H1 (cell line): Measurements from ENCODE around the gene SLC66A1. TPM values are rescaled to one million over a fixed set of nuclear protein-coding genes. Genes with fewer than 3 reads are reported as not detected.

Experiments
- CTCF ChIA-PET: fragments of 300-600 bp; sonication (Branson Sonifier 250); formaldehyde crosslinking; loops from one replicate; lab custom pipeline; 2021; ENCODE audit not compliant: partially characterized antibody; lab: Charles Lee
- POLR2A ChIA-PET: fragments of 300-600 bp; sonication (Branson Sonifier 250); formaldehyde crosslinking; loops from one replicate; lab custom pipeline; 2021; ENCODE audit warnings: inconsistent platforms; ENCODE audit not compliant: partially characterized antibody; lab: Charles Lee
- DNase-seq, 2 experiments: peaks; one replicate each; pipeline versions ENCODE4 v3.0.0 to v3.0.0-alpha.2; 2010 to 2022; ENCODE audit warnings: low spot score in 2 of 2, low read depth in 1 of 2, mixed read lengths in 1 of 2
- FAIRE-seq: peaks from 2 replicates; lab custom pipeline; 2011; peaks lifted over from hg19 to GRCh38; lab: Jason Lieb, UNC
- H2AFZ ChIP-seq: 2 replicates; pipeline ENCODE4 v1.8.1; 2012; ENCODE audit warnings: low read length, inconsistent platforms
- H2AK5ac ChIP-seq: 2 replicates; pipeline ENCODE4 v1.6.1; 2013; ENCODE audit warnings: low read depth, low read length
- H2BK120ac ChIP-seq: replicated peaks from 2 replicates; pipeline ENCODE3; 2013; ENCODE audit warnings: low read depth, low read length, inconsistent platforms
- H2BK12ac ChIP-seq: 2 replicates; pipeline ENCODE4 v1.6.1; 2013; ENCODE audit warnings: low read depth, low read length
- H2BK15ac ChIP-seq: 2 replicates; pipeline ENCODE4 v1.6.1; 2013; ENCODE audit warnings: low read length
- H2BK20ac ChIP-seq: 2 replicates; pipeline ENCODE4 v1.6.1; 2013; ENCODE audit warnings: low read length
- H2BK5ac ChIP-seq: 2 replicates; pipeline ENCODE4 v1.6.1; 2013; ENCODE audit warnings: low read depth, low read length
- H3K14ac ChIP-seq: 2 replicates; pipeline ENCODE4 v1.6.1; 2013; ENCODE audit warnings: inconsistent platforms; ENCODE audit not compliant: insufficient read length
- H3K18ac ChIP-seq: 2 replicates; pipeline ENCODE4 v1.6.1; 2013; ENCODE audit warnings: low read length; ENCODE audit errors: extremely low read depth
- H3K23ac ChIP-seq: 2 replicates; pipeline ENCODE4 v1.6.1; 2013; ENCODE audit warnings: inconsistent platforms; ENCODE audit not compliant: insufficient read length
- H3K23me2 ChIP-seq: 2 replicates; pipeline ENCODE4 v1.6.1; 2013; ENCODE audit warnings: low read depth, low read length
- H3K27ac ChIP-seq: 2 replicates; pipeline ENCODE4 v1.6.1; 2011; ENCODE audit warnings: low read depth, low read length, inconsistent platforms
- H3K27me3 ChIP-seq, 4 experiments: replicated peaks in 1 of 4; 1 replicate in 1 of 4; 2 replicates in 3 of 4; pipeline versions ENCODE4 v1.6.1 to v1.8.1; 2011 to 2013; ENCODE audit warnings: low read length in 3 of 4, mild to moderate bottlenecking in 3 of 4, inconsistent platforms in 2 of 4, mixed read lengths in 2 of 4, moderate library complexity in 1 of 4; ENCODE audit not compliant: control insufficient read depth in 3 of 4, insufficient read depth in 3 of 4; ENCODE audit errors: extremely low read depth in 1 of 4
- H3K36me3 ChIP-seq, 4 experiments: 2 replicates each; pipeline versions ENCODE4 v1.6.1 to v1.8.1; 2011 to 2013; ENCODE audit warnings: mild to moderate bottlenecking in 4 of 4, low read length in 3 of 4, moderate library complexity in 2 of 4, control low read depth in 1 of 4, inconsistent platforms in 1 of 4; ENCODE audit not compliant: insufficient read depth in 4 of 4, control insufficient read depth in 2 of 4
- H3K4ac ChIP-seq: replicated peaks from 2 replicates; pipeline ENCODE3; 2013; ENCODE audit warnings: low read length, low read depth, mixed read lengths, inconsistent platforms; ENCODE audit not compliant: insufficient read length
- H3K4me1 ChIP-seq, 4 experiments: replicated peaks in 1 of 4; 1 replicate in 1 of 4; 2 replicates in 3 of 4; pipeline versions ENCODE4 v1.6.1 to v1.8.1; 2011 to 2013; ENCODE audit warnings: low read length in 3 of 4, inconsistent platforms in 2 of 4, mixed read lengths in 1 of 4; ENCODE audit not compliant: insufficient read depth in 4 of 4, control insufficient read depth in 3 of 4
- H3K4me2 ChIP-seq, 2 experiments: 2 replicates each; pipeline versions ENCODE4 v1.6.1 to v1.8.1; 2011 to 2013; ENCODE audit warnings: low read depth in 2 of 2, low read length in 2 of 2, control low read depth in 1 of 2, inconsistent platforms in 1 of 2, mild to moderate bottlenecking in 1 of 2; ENCODE audit not compliant: insufficient read depth in 1 of 2
- H3K4me3 ChIP-seq, 4 experiments: fragments of 200-600, 300-600 bp in 1 of 4; sonication (generic), shearing (Covaris generic), sonication (Bioruptor Twin) in 1 of 4; 2 replicates each; pipeline versions ENCODE4 v1.5.1 to v1.8.1; 2011 to 2016; ENCODE audit warnings: low read length in 4 of 4, low read depth in 3 of 4, control low read depth in 2 of 4, inconsistent platforms in 2 of 4, mild to moderate bottlenecking in 2 of 4, mixed read lengths in 1 of 4, moderate library complexity in 1 of 4; ENCODE audit not compliant: insufficient read depth in 2 of 4; ENCODE audit errors: extremely low read depth in 1 of 4
- H3K56ac ChIP-seq: replicated peaks from 2 replicates; pipeline ENCODE3; 2013; ENCODE audit warnings: low read depth, mild to moderate bottlenecking, mixed read lengths, low read length, inconsistent platforms; ENCODE audit not compliant: insufficient read length
- H3K79me1 ChIP-seq: 2 replicates; pipeline ENCODE4 v1.6.1; 2013; ENCODE audit warnings: low read depth, low read length, control low read depth
- H3K79me2 ChIP-seq, 2 experiments: 2 replicates each; pipeline versions ENCODE4 v1.6.1 to v1.8.1; 2012 to 2013; ENCODE audit warnings: low read length in 2 of 2, mild to moderate bottlenecking in 2 of 2, inconsistent platforms in 1 of 2; ENCODE audit not compliant: insufficient read depth in 2 of 2, control insufficient read depth in 1 of 2
- H3K9ac ChIP-seq, 4 experiments: replicated peaks in 1 of 4; 1 replicate in 1 of 4; 2 replicates in 3 of 4; pipeline versions ENCODE4 v1.6.1 to v1.8.1; 2011 to 2013; ENCODE audit warnings: low read depth in 3 of 4, low read length in 3 of 4, control low read depth in 2 of 4, mild to moderate bottlenecking in 2 of 4, moderate library complexity in 2 of 4, inconsistent platforms in 1 of 4; ENCODE audit errors: extremely low read depth in 1 of 4
- H3K9me3 ChIP-seq, 2 experiments: 2 replicates each; pipeline versions ENCODE4 v1.6.1 to v1.8.1; 2012 to 2013; ENCODE audit warnings: mild to moderate bottlenecking in 2 of 2, moderate library complexity in 2 of 2, control low read depth in 1 of 2, inconsistent platforms in 1 of 2, low read depth in 1 of 2, low read length in 1 of 2, mixed read lengths in 1 of 2; ENCODE audit not compliant: insufficient read depth in 2 of 2
- H4K20me1 ChIP-seq, 2 experiments: replicated peaks in 1 of 2; 2 replicates each; pipeline versions ENCODE3 to v1.8.1; 2011 to 2013; ENCODE audit warnings: inconsistent platforms in 2 of 2, low read length in 2 of 2, mild to moderate bottlenecking in 1 of 2; ENCODE audit not compliant: insufficient read depth in 2 of 2, control insufficient read depth in 1 of 2
- H4K5ac ChIP-seq: 2 replicates; pipeline ENCODE4 v1.6.1; 2013; ENCODE audit warnings: low read length, low read depth, mixed read lengths, inconsistent platforms; ENCODE audit not compliant: insufficient read length
- H4K8ac ChIP-seq: 2 replicates; pipeline ENCODE4 v1.8.0; 2013; ENCODE audit warnings: mild to moderate bottlenecking, moderate library complexity, low read length, inconsistent platforms; ENCODE audit not compliant: insufficient read depth; ENCODE audit errors: extremely low read depth
- H4K91ac ChIP-seq: replicated peaks from 2 replicates; pipeline ENCODE3; 2013; ENCODE audit warnings: low read length, mixed read lengths, inconsistent platforms; ENCODE audit not compliant: insufficient read length
- BACH1 ChIP-seq: IDR thresholded peaks from 2 replicates; pipeline ENCODE4 v1.6.1; 2012; ENCODE audit warnings: low read length, improper control_type of control experiment
- BRCA1 ChIP-seq: IDR thresholded peaks from 2 replicates; pipeline ENCODE4 v1.6.1; 2012; ENCODE audit warnings: low read depth, low read length, improper control_type of control experiment
- CHD1 ChIP-seq: IDR thresholded peaks from 2 replicates; pipeline ENCODE4 v1.6.1; 2012; ENCODE audit warnings: low read depth, low read length, improper control_type of control experiment
- CREB1 ChIP-seq: IDR thresholded peaks from 2 replicates; pipeline ENCODE4 v1.6.1; 2012; ENCODE audit warnings: inconsistent platforms
- CTBP2 ChIP-seq: IDR thresholded peaks from 2 replicates; pipeline ENCODE4 v1.7.0; 2011; ENCODE audit warnings: borderline replicate concordance, mild to moderate bottlenecking, moderate library complexity, mixed read lengths, low read length; ENCODE audit not compliant: insufficient read depth, insufficient read length
- FOSL1 ChIP-seq: IDR thresholded peaks from 2 replicates; pipeline ENCODE4 v1.6.1; 2011; ENCODE audit warnings: mild to moderate bottlenecking, low read depth, low read length, moderate library complexity; ENCODE audit not compliant: insufficient read depth
- GABPA ChIP-seq: IDR thresholded peaks from 2 replicates; pipeline ENCODE4 v1.6.1; 2011; ENCODE audit warnings: mild to moderate bottlenecking, low read length, moderate library complexity, borderline replicate concordance; ENCODE audit not compliant: insufficient read depth
- GTF2F1 ChIP-seq: IDR thresholded peaks from 2 replicates; pipeline ENCODE4 v1.6.1; 2012; ENCODE audit warnings: low read depth, low read length, improper control_type of control experiment, borderline replicate concordance
- KDM4A ChIP-seq: IDR thresholded peaks from one replicate; pipeline ENCODE4 v1.7.1; 2012; ENCODE audit warnings: low read depth, mild to moderate bottlenecking, moderate library complexity, low read length, inconsistent platforms; ENCODE audit not compliant: severe bottlenecking
- RXRA ChIP-seq: IDR thresholded peaks from 2 replicates; pipeline ENCODE4 v1.6.1; 2011; ENCODE audit warnings: low read depth, mild to moderate bottlenecking, low read length, moderate library complexity; ENCODE audit not compliant: insufficient read depth
- SIX5 ChIP-seq: IDR thresholded peaks from 2 replicates; pipeline ENCODE4 v1.6.1; 2011; ENCODE audit warnings: mild to moderate bottlenecking, low read depth, low read length
- TAF1 ChIP-seq: IDR thresholded peaks from 2 replicates; pipeline ENCODE4 v1.6.1; 2011; ENCODE audit warnings: mild to moderate bottlenecking, low read depth, low read length
- TBP ChIP-seq: IDR thresholded peaks from 2 replicates; pipeline ENCODE4 v1.6.1; 2011; ENCODE audit warnings: low read depth, low read length, improper control_type of control experiment
- WGBS, 2 experiments: shearing (Covaris generic) in 1 of 2; methylation state at CpG; one replicate each; pipeline versions ENCODE4 v1.1.6 to v1.1.7; 2013 to 2015; ENCODE audit warnings: low lambda C conversion rate in 2 of 2, mixed read lengths in 2 of 2, inconsistent platforms in 1 of 2, low coverage in 1 of 2, missing lambda C conversion rate in 1 of 2; ENCODE audit not compliant: insufficient replicate concordance in 2 of 2, insufficient coverage in 1 of 2, insufficient read length in 1 of 2; ENCODE audit errors: extremely low coverage in 1 of 2, missing lambda C conversion rate in 1 of 2; 5-methylcytosine and 5-hydroxymethylcytosine counted together
- polyA plus RNA-seq, 7 experiments: library from polyadenylated mRNA; depleted of rRNA in 3 of 7; stranded (reverse) in 5 of 7; unstranded in 2 of 7; fragments of >200 nt in 5 of 7; fragments of 200-250 nt in 2 of 7; gene quantifications; 1 replicate in 5 of 7; 2 replicates in 1 of 7; 4 replicates in 1 of 7; pipeline versions ENCODE4 v1.2.1 to v1.2.3, GENCODE V29; 2011 to 2013; ENCODE audit warnings: missing spikeins in 2 of 7, mixed read lengths in 2 of 7
- total RNA-seq: library from RNA; stranded (reverse); fragmentation: NEBNext Ultra II Directional; extraction: Animal tissue kit (Norgen Biotek cat#: 25700); gene quantifications from 2 replicates; pipeline ENCODE4 v1.2.1, GENCODE V29; 2021

The SLC66A1 gene
- total and polyA plus RNA-seq, 2 of the 8 experiments (the other 6 are each of a cell fraction or from before 2014, with no cell fraction given), result 16.8 to 27.9 TPM

DNA sequence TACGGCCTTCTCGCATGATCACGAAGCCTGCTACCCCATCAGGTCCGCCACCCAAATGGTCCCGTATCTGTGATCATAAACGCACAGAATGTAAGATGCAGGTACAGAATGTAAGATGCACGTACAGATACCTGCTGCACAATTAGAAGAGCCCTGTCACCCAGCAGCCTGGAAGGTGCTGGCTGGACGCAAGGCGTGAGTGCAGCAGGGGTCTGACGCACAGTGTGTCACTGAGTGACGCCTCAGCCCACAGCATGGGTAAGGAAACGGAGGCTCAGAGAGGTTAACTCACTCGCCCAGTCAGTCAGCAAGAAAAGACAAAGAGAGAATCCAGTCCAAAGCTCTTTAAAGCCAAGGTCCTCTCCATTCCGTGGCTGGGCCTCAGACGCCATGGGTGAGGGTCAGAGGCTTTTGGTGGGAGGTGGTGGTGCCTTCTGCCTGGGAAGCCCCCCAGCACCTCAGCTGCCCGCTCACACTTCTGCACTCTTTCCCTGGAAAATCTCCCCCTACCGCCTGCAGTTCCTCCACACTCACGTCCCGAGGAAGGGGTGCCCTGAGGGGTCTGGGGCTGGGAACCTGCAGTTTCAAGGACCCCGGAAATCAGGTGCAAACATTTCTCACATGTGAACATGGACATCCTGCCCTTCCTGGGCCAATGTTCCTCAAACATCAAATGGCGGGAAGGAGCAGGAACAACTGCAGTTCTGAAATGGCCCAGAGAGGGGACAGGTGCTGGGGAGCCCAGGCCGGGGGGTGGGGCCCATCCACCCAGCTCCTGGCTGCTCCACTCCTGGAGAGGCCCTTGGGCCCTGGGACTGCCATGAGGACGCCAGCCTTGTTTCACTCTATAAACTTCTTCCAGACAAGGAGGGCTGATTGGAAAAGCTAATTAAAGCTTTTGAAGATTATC is 59.4 kb downstream of the SLC66A1 start:
- no peak overlapping the region for H3K14ac ChIP-seq
- FAIRE-seq, result no peak
- no peak overlapping the region for H2BK5ac ChIP-seq
- TF ChIP-seq SIX5, result no peak
- no peak for TF ChIP-seq BRCA1
- no peak for TF ChIP-seq KDM4A
- TF ChIP-seq BACH1, result no peak
- no peak for TF ChIP-seq CREB1
- no peak for TF ChIP-seq CHD1
- TF ChIP-seq TBP, result no peak
- no peak for TF ChIP-seq GABPA
- no peak for TF ChIP-seq GTF2F1
- TF ChIP-seq FOSL1, result no peak
- TF ChIP-seq CTBP2, result no peak
- TF ChIP-seq RXRA, result no peak
- TF ChIP-seq TAF1, result no peak
- no peak overlapping the region for H3K4me3 ChIP-seq
- CTCF ChIA-PET, result interaction anchor here (1.0 to 9.2 kb wide), 10 partner anchors 9 to 297 kb away, joined by 3 to 68 read pairs (median 4); no protein-coding TSS in a partner anchor
- peaks cover 0 to 4% of the 10 kb centered on the region in 2 experiments; a peak in 1 of 4 replicates for H3K79me2 ChIP-seq
- H2AK5ac ChIP-seq, result no peak overlapping the region
- no peak overlapping the region for H2BK15ac ChIP-seq
- H3K4me2 ChIP-seq, result no peak overlapping the region
- H2BK20ac ChIP-seq, result no peak overlapping the region
- no peak overlapping the region for H2AFZ ChIP-seq
- no peaks in the 10 kb centered on the region for H3K4me1 ChIP-seq
- H3K27ac ChIP-seq, result no peak overlapping the region; the same call in 1 of the 2 replicates
- H3K4ac ChIP-seq, result no peak overlapping the region
- no peaks in the 10 kb centered on the region for H3K23me2 ChIP-seq
- H3K27me3 ChIP-seq, result no peaks in the 10 kb centered on the region
- H4K8ac ChIP-seq, result no peak overlapping the region
- H4K20me1 ChIP-seq, result peaks cover 22 to 23% of the 10 kb centered on the region in 2 experiments
- peaks cover 0 to 16% (median 3%) of the 10 kb centered on the region in 4 experiments; a peak in 4 of 8 replicates for H3K36me3 ChIP-seq
- no peak overlapping the region for H3K56ac ChIP-seq
- POLR2A ChIA-PET, result interaction anchor here (1.2 kb wide), 1 partner anchor 18 kb away, joined by 3 read pairs; no protein-coding TSS in a partner anchor
- H2BK12ac ChIP-seq, result no peak overlapping the region
- H3K79me1 ChIP-seq, result peaks cover 15% of the 10 kb centered on the region
- no peak overlapping the region for H3K18ac ChIP-seq
- H3K9me3 ChIP-seq, result no peaks in the 10 kb centered on the region
- no peak for DNase-seq
- 90% methylated on average over 23 of the region's 23 CpGs; no CpG with 5 or more reads in 1 of the 2 experiments for WGBS, 2 experiments
- H3K23ac ChIP-seq, result no peak overlapping the region
- no peak overlapping the region for H2BK120ac ChIP-seq
- H4K5ac ChIP-seq, result no peak overlapping the region
- H4K91ac ChIP-seq, result no peak overlapping the region
- no peak overlapping the region for H3K9ac ChIP-seq
